OCI-LY7 (cell line): Measurements from ENCODE around the gene LAMA3. TPM values are rescaled to one million over a fixed set of nuclear protein-coding genes. Genes with fewer than 3 reads are reported as not detected.

Source experiments
- BruUV-seq: library from RNA; stranded (reverse); fragments of 400-500 nt; replicated peaks from 2 replicates; lab custom pipeline; 2021; lab: Mats Ljungman, UMichigan
- CTCF ChIA-PET: fragments of 300-600 bp; sonication (Branson Sonifier 250); formaldehyde crosslinking; loops from one replicate; lab custom pipeline; 2022; ENCODE audit warnings: antibody characterized with exemption; ENCODE audit not compliant: unreplicated experiment; lab: Charles Lee
- POLR2A ChIA-PET: fragments of 300-600 bp; sonication (Branson Sonifier 250); formaldehyde crosslinking; loops from one replicate; lab custom pipeline; 2022; ENCODE audit warnings: antibody characterized with exemption; lab: Charles Lee
- DNase-seq: peaks from one replicate; pipeline ENCODE4 v3.0.0-alpha.2; 2015; ENCODE audit warnings: low spot score
- H2AFZ ChIP-seq: fragments of 200-600 bp; sonication (generic), shearing (Covaris generic); 2 replicates; pipeline ENCODE4 v1.6.1; 2014; ENCODE audit warnings: mild to moderate bottlenecking, antibody characterized with exemption, low read length, moderate library complexity
- H3K27ac ChIP-seq: fragments of 200-600 bp; sonication (generic); 2 replicates; pipeline ENCODE4 v1.5.1; 2014; ENCODE audit warnings: mixed run types, low read depth, mild to moderate bottlenecking, moderate library complexity, low read length, inconsistent platforms; ENCODE audit not compliant: poor library complexity, severe bottlenecking
- H3K36me3 ChIP-seq: fragments of 200-600 bp; sonication (generic); 2 replicates; pipeline ENCODE4 v1.6.1; 2014; ENCODE audit warnings: mild to moderate bottlenecking, antibody characterized with exemption, low read length, moderate library complexity, mixed read lengths; ENCODE audit not compliant: insufficient read depth
- H3K4me1 ChIP-seq: fragments of 200-600 bp; sonication (generic); 2 replicates; pipeline ENCODE4 v1.5.1; 2014; ENCODE audit warnings: mild to moderate bottlenecking, low read length; ENCODE audit not compliant: insufficient read depth, poor library complexity, severe bottlenecking
- H3K4me2 ChIP-seq: fragments of 200-600 bp; sonication (generic); 2 replicates; pipeline ENCODE4 v1.6.1; 2014; ENCODE audit warnings: mild to moderate bottlenecking, low read length
- H3K4me3 ChIP-seq: fragments of 200-600 bp; sonication (generic); 2 replicates; pipeline ENCODE4 v1.5.1; 2014; ENCODE audit warnings: mild to moderate bottlenecking, low read depth, low read length; ENCODE audit not compliant: poor library complexity, severe bottlenecking
- H3K79me2 ChIP-seq: fragments of 200-600 bp; sonication (generic); 2 replicates; pipeline ENCODE4 v1.6.1; 2016; ENCODE audit warnings: low read depth, mild to moderate bottlenecking, low read length, moderate library complexity, mixed read lengths; ENCODE audit not compliant: insufficient read depth
- H3K9me2 ChIP-seq: fragments of 200-600 bp; sonication (generic); 2 replicates; pipeline ENCODE4 v1.6.1; 2016; ENCODE audit warnings: mild to moderate bottlenecking, low read length, mixed read lengths; ENCODE audit not compliant: insufficient read depth
- H3K9me3 ChIP-seq: fragments of 200-600 bp; sonication (generic); 2 replicates; pipeline ENCODE4 v1.6.1; 2014; ENCODE audit warnings: mild to moderate bottlenecking, mixed run types, low read length, mixed read lengths
- H4K20me1 ChIP-seq: fragments of 200-600 bp; sonication (generic); 2 replicates; pipeline ENCODE4 v1.6.1; 2014; ENCODE audit warnings: mild to moderate bottlenecking, antibody characterized with exemption, low read length, moderate library complexity, mixed read lengths; ENCODE audit not compliant: insufficient read depth
- CTCF ChIP-seq: fragments of 200-600 bp; sonication (generic); conservative IDR thresholded peaks from 2 replicates; pipeline ENCODE4 v1.5.1; 2014; ENCODE audit warnings: mild to moderate bottlenecking, antibody characterized with exemption, low read length, moderate library complexity, mixed read lengths
- EZH2phosphoT487 ChIP-seq: fragments of 200-600 bp; sonication (generic); IDR thresholded peaks from 2 replicates; pipeline ENCODE4 v1.6.1; 2018; ENCODE audit warnings: low read depth, borderline replicate concordance, mild to moderate bottlenecking, mixed run types, antibody characterized with exemption, low read length, moderate library complexity, mixed read lengths
- intact Hi-C: fragments of 100-400 bp; cut with micrococcal nuclease; formaldehyde crosslinking; loops from one replicate; pipeline ENCODE4 v1.10.0; 2022; ENCODE audit not compliant: unreplicated experiment
- total RNA-seq, 2 experiments: library from RNA; depleted of rRNA in 1 of 2; stranded (reverse); fragments of >200 nt in 1 of 2; shearing (Covaris generic) in 1 of 2; gene quantifications; 2 replicates each; pipeline ENCODE4 v1.2.3, GENCODE V29; 2014 to 2022

The LAMA3 gene
- total RNA-seq, 2 experiments from 2014 or later: 0.16 to 1.6 TPM

DNA sequence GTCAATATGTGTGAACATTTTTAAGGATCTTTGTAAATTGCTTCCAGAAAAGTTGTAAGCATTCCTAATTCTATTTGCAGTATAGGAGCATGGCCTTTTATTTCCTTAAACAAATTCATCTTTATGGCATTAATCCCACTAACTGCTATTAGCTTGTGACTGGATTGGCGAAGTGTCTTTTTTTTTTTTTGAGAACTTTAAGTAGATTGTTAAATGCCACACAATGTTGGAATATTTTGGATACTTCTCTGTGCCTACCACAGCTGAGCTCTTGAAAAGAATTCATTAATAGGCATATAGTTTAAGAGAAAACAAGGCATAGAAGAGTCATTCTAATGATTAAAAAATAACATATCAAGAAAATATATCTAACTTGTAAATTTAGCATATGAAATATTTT, 129.7 kb downstream of the LAMA3 start:
- H3K9me3 ChIP-seq: no peaks in the 10 kb centered on the region
- CTCF ChIA-PET: no interaction called here
- no peak overlapping the region for H3K4me2 ChIP-seq
- peaks cover 14% of the 10 kb centered on the region for H3K4me1 ChIP-seq
- no peaks in the 10 kb centered on the region for H3K9me2 ChIP-seq
- no peak overlapping the region for H3K4me3 ChIP-seq
- TF ChIP-seq CTCF (no peak), EZH2phosphoT487 (no peak)
- POLR2A ChIA-PET: interaction anchor here (0.7 to 1.3 kb wide), 2 partner anchors 9 to 10 kb away, joined by 3 to 6 read pairs; no protein-coding TSS in a partner anchor
- no peaks in the 10 kb centered on the region for H4K20me1 ChIP-seq
- no peak for DNase-seq
- H2AFZ ChIP-seq: no peak overlapping the region
- no peaks in the 10 kb centered on the region for H3K79me2 ChIP-seq
- H3K36me3 ChIP-seq: no peaks in the 10 kb centered on the region
- no peak overlapping the region for H3K27ac ChIP-seq
- intact Hi-C loops: no loop called here
- BruUV-seq: no TSS peak

- Histone ChIP-seq H3K9me3 (no peaks in the 10 kb centered on the region), H3K36me3 (no peaks in the 10 kb centered on the region), H3K4me3 (no peak overlapping the region), H4K20me1 (no peaks in the 10 kb centered on the region), H3K4me1 (peaks cover 6% of the 10 kb centered on the region), H3K9me2 (no peaks in the 10 kb centered on the region), H3K27ac (no peak overlapping the region), H3K4me2 (no peak overlapping the region), H2AFZ (no peak overlapping the region), H3K79me2 (no peaks in the 10 kb centered on the region)
- BruUV-seq: no TSS peak
- DNase-seq: no peak
- no peak for TF ChIP-seq CTCF
- TF ChIP-seq EZH2phosphoT487: no peak
- POLR2A ChIA-PET: interaction anchor here (1.6 kb wide), 1 partner anchor 14 kb away, joined by 5 read pairs; no protein-coding TSS in a partner anchor
- CTCF ChIA-PET: no interaction called here
- intact Hi-C loops: loop anchor here (5.0 to 10.0 kb wide), 2 partner anchors 185 to 302 kb away; no protein-coding TSS in a partner anchor
These were observed 133.5 kb downstream of the LAMA3 start for GRCh38 chr18:23822590-23823385.

DNA sequence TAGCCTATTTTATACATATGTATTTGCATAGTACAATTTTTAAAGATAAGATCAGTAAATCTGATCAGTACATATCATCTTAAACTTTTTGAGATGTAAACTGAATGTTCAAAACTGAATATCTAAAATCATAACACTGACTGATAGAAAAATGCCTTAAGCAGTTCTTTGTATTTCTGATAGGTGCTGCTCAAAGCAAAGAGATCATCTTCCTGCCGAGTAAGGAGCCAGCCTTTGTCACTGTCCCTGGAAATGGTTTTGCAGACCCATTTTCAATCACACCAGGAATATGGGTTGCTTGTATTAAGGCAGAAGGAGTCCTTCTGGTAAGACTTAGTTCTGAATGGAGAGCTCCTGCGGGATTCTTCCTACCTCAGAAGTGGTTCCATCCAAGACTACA, 135.0 kb downstream of the LAMA3 start:
- H4K20me1 ChIP-seq: no peaks in the 10 kb centered on the region
- H2AFZ ChIP-seq: no peak overlapping the region
- peaks cover 14% of the 10 kb centered on the region for H3K4me1 ChIP-seq
- H3K4me3 ChIP-seq: no peak overlapping the region
- no TSS peak for BruUV-seq
- H3K27ac ChIP-seq: no peak overlapping the region
- DNase-seq: peak; percentile 17
- CTCF ChIA-PET: no interaction called here
- H3K36me3 ChIP-seq: no peaks in the 10 kb centered on the region
- H3K9me2 ChIP-seq: no peaks in the 10 kb centered on the region
- intact Hi-C loops: loop anchor here (5.0 to 10.0 kb wide), 2 partner anchors 183 to 301 kb away; no protein-coding TSS in a partner anchor
- POLR2A ChIA-PET: interaction anchor here (0.5 to 0.7 kb wide), 2 partner anchors 352 to 801 kb away, joined by 3 read pairs; no protein-coding TSS in a partner anchor
- H3K4me2 ChIP-seq: no peak overlapping the region
- no peaks in the 10 kb centered on the region for H3K79me2 ChIP-seq
- H3K9me3 ChIP-seq: no peaks in the 10 kb centered on the region
- TF ChIP-seq CTCF (peak; percentile 62), EZH2phosphoT487 (no peak)
